ENCODE results near the gene SCNM1. TPM values are rescaled to one million over a fixed set of nuclear protein-coding genes. Genes with fewer than 3 reads are reported as not detected.

SCNM1 gene
- total RNA-seq, 1 donor from 2014 or later = 64.3 TPM

- peaks cover 27% of the 10 kb centered on the region for H3K36me3 Mint-ChIP-seq (ENCODE audit: low read depth, unreplicated experiment)
These were observed 33.5 kb upstream of the SCNM1 start for GRCh38 chr1:151132335-151133017.

DNA sequence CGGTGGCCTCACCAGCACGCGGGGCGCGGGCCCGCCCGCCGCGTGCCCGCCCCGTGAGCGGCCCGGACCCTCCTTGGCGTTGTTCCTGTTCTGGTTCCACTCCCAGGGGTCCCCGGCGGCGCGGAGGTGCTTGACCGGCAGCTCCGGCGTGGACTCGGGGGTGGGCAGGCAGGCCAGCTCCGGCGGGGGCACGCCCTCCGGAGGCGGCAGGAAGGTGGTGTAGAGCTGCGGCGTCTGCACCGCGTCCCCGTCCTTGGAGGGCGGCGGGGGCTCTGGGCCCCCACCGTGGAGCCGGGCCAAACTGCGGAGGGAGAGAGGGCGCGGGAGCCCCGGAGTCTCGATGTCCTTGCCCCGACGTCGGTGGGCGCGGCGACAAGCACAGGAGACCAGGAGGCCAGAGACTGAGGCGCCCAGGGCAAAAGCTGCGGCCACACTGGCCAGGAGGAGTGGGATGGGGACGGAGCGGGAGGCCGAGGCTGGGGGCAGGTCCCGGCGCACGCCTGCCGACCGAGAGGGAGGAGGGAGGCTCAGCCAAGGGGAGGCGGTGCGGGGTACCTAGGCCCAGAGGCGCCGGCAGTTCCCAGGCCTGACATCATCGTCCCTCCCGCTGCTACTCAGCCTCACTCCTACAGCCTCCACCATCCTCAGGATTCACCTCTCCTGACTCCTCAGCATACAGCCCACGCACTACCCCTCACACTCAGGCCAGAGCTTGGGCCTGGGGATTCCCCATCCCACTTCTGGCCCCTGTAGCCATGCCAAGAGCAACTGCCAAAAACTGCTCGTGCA lies 32.7 kb upstream of the SCNM1 start:
- TF ChIP-seq EZH2 (IDR thresholded peaks at IDR 0.05; ENCODE audit: insufficient read depth, low read length) (no peak), CTCF (IDR thresholded peaks at IDR 0.05; ENCODE audit: insufficient read depth, low read depth, low read length) (no peak)
- H3K27ac ChIP-seq (ENCODE audit: low read depth, low read length) = no peak overlapping the region
- FAIRE-seq = no peak
- H4K20me1 ChIP-seq (ENCODE audit: insufficient read depth, low read length) = no peaks in the 10 kb centered on the region
- H2AFZ ChIP-seq (ENCODE audit: low read depth, low read length) = no peak overlapping the region
- no peak for DNase-seq (ENCODE audit: low read depth)
- H3K4me3 ChIP-seq (ENCODE audit: insufficient read depth, low read depth, low read length) = no peak overlapping the region
- H3K9ac ChIP-seq (ENCODE audit: low read length) = no peak overlapping the region
- no peak overlapping the region for H3K4me3 Mint-ChIP-seq (ENCODE audit: unreplicated experiment)
- peaks cover 9% of the 10 kb centered on the region for H3K4me1 ChIP-seq (ENCODE audit: insufficient read depth, low read length)
- H3K27me3 ChIP-seq (ENCODE audit: insufficient read depth, low read length) = peaks cover 2% of the 10 kb centered on the region
- H3K4me2 ChIP-seq (ENCODE audit: low read length) = no peak overlapping the region
- H3K36me3 Mint-ChIP-seq (ENCODE audit: low read depth, unreplicated experiment) = peaks cover 30% of the 10 kb centered on the region
- no peaks in the 10 kb centered on the region for H3K4me1 Mint-ChIP-seq (ENCODE audit: low read depth, unreplicated experiment)
- peaks cover 2% of the 10 kb centered on the region for H3K9me3 Mint-ChIP-seq (ENCODE audit: unreplicated experiment)
- H3K9me3 ChIP-seq (ENCODE audit: insufficient read depth, low read depth, low read length) = no peaks in the 10 kb centered on the region
- H3K36me3 ChIP-seq (ENCODE audit: insufficient read depth, low read length) = no peaks in the 10 kb centered on the region
- no peak overlapping the region for H3K27ac Mint-ChIP-seq (ENCODE audit: unreplicated experiment)
- no peaks in the 10 kb centered on the region for H3K79me2 ChIP-seq (ENCODE audit: insufficient read depth, low read length)
- peaks cover 39% of the 10 kb centered on the region for H3K27me3 Mint-ChIP-seq (ENCODE audit: low read depth, unreplicated experiment)

More at GRCh38 chr1:151132335-151133017, 33.5 kb upstream of the SCNM1 start:
- Histone ChIP-seq H3K9me3 (ENCODE audit: insufficient read depth, low read depth, low read length) (no peaks in the 10 kb centered on the region), H3K9ac (ENCODE audit: low read length) (peak overlapping the region; percentile 52), H4K20me1 (ENCODE audit: insufficient read depth, low read length) (no peaks in the 10 kb centered on the region), H3K36me3 (ENCODE audit: insufficient read depth, low read length) (no peaks in the 10 kb centered on the region), H3K79me2 (ENCODE audit: insufficient read depth, low read length) (no peaks in the 10 kb centered on the region), H3K27me3 (ENCODE audit: insufficient read depth, low read length) (peaks cover 2% of the 10 kb centered on the region), H3K4me2 (ENCODE audit: low read length) (peak overlapping the region; percentile 83), H2AFZ (ENCODE audit: low read depth, low read length) (peak overlapping the region; percentile 79), H3K4me1 (ENCODE audit: insufficient read depth, low read length) (peaks cover 9% of the 10 kb centered on the region), H3K4me3 (ENCODE audit: insufficient read depth, low read depth, low read length) (no peak overlapping the region), H3K27ac (ENCODE audit: low read depth, low read length) (no peak overlapping the region)
- Mint-ChIP-seq H3K4me1 (ENCODE audit: low read depth, unreplicated experiment) (no peaks in the 10 kb centered on the region), H3K9me3 (ENCODE audit: unreplicated experiment) (peaks cover 2% of the 10 kb centered on the region), H3K27me3 (ENCODE audit: low read depth, unreplicated experiment) (peaks cover 39% of the 10 kb centered on the region), H3K4me3 (ENCODE audit: unreplicated experiment) (no peak overlapping the region), H3K27ac (ENCODE audit: unreplicated experiment) (no peak overlapping the region)
- DNase-seq (ENCODE audit: low read depth) (no peak), FAIRE-seq (no peak)
- no peak for TF ChIP-seq CTCF (IDR thresholded peaks at IDR 0.05; ENCODE audit: insufficient read depth, low read depth, low read length)
- TF ChIP-seq EZH2 (IDR thresholded peaks at IDR 0.05; ENCODE audit: insufficient read depth, low read length) = no peak
